Activated CD4-positive, alpha-beta T cell treated with anti-CD3 and anti-CD28 coated beads, Interleukin-2, amount 10 ng/mL, durations not matched to agents 24 days and 14 days (primary cell): ENCODE measurements around the gene PSMD1. TPM values are rescaled to one million over a fixed set of nuclear protein-coding genes. Genes with fewer than 3 reads are reported as not detected.

Experiments
- DNase-seq: peaks from one replicate; pipeline ENCODE4 v3.0.0; 2022
- H3K27ac Mint-ChIP-seq: one replicate; pipeline ENCODE4 v1.8.0; 2022; ENCODE audit warnings: mild to moderate bottlenecking, mixed read lengths
- H3K27me3 Mint-ChIP-seq: one replicate; pipeline ENCODE4 v1.8.0; 2022; ENCODE audit warnings: mixed read lengths
- H3K36me3 Mint-ChIP-seq: one replicate; pipeline ENCODE4 v1.8.0; 2022; ENCODE audit warnings: low read depth, mild to moderate bottlenecking, mixed read lengths
- H3K4me1 Mint-ChIP-seq: one replicate; pipeline ENCODE4 v1.8.0; 2021; ENCODE audit warnings: mixed read lengths
- H3K4me3 Mint-ChIP-seq: one replicate; pipeline ENCODE4 v1.8.0; 2022; ENCODE audit warnings: mild to moderate bottlenecking, moderate library complexity, mixed read lengths
- H3K9me3 Mint-ChIP-seq: one replicate; pipeline ENCODE4 v1.8.0; 2021; ENCODE audit warnings: mixed read lengths
- intact Hi-C: fragments of 100-400 bp; cut with micrococcal nuclease; formaldehyde crosslinking; loops from one replicate; pipeline ENCODE4 v1.15.1; 2023
- total RNA-seq: library from RNA; stranded (reverse); gene quantifications from 2 replicates; pipeline ENCODE4 v1.2.3, GENCODE V29; 2022

The PSMD1 gene
- total RNA-seq, 1 donor from 2014 or later, result 200 TPM

DNA sequence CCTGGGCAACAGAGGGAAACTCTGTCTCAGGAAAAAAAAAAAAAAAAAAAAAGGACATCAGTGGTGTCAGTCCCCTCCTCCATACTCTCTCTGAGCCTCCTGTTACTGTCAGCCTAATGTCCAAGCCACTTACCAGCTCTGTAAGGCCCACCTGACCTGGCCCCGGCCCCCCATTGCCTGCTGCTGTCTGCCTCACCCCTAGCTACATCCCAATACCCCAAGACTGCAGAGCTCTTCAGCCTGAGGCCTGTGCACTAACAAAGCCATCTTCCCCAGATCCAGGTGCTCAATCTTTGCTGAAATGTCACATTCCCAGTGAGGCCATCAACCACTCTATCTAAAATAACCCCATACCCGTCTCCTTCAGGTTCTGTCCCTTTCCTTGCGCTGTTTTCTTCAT, 147.5 kb downstream of the PSMD1 start:
- intact Hi-C loops, result no loop called here
- H3K4me3 Mint-ChIP-seq, result no peak overlapping the region
- H3K4me1 Mint-ChIP-seq, result peaks cover 10% of the 10 kb centered on the region
- H3K27ac Mint-ChIP-seq, result no peak overlapping the region
- DNase-seq, result no peak
- peaks cover 11% of the 10 kb centered on the region for H3K27me3 Mint-ChIP-seq
- no peaks in the 10 kb centered on the region for H3K9me3 Mint-ChIP-seq
- H3K36me3 Mint-ChIP-seq, result no peaks in the 10 kb centered on the region

DNA sequence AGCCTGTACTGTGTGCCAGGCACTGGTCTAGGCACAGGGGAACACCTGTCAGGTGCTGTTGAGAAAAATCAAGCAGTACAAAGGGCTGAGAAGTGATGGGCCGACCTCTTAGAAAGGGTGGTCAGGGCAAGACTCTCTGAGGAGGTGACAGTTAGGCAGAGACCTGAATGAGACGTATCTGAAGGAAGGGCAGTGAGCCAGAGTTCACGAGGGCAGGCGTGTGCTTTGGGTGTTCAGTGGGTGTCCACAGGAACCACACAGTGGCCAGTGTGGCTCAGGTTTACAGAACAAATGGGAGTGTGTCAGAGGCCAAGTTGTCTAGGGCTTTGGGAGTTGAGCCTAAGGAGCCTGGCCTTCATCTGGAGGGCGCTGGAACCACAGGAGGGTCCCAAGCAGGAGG, 147.9 kb downstream of the PSMD1 start:
- Mint-ChIP-seq H3K9me3 (no peaks in the 10 kb centered on the region), H3K27ac (no peak overlapping the region), H3K36me3 (no peaks in the 10 kb centered on the region), H3K4me1 (peaks cover 10% of the 10 kb centered on the region), H3K4me3 (no peak overlapping the region), H3K27me3 (peaks cover 10% of the 10 kb centered on the region)
- no peak for DNase-seq
- intact Hi-C loops, result no loop called here

DNA sequence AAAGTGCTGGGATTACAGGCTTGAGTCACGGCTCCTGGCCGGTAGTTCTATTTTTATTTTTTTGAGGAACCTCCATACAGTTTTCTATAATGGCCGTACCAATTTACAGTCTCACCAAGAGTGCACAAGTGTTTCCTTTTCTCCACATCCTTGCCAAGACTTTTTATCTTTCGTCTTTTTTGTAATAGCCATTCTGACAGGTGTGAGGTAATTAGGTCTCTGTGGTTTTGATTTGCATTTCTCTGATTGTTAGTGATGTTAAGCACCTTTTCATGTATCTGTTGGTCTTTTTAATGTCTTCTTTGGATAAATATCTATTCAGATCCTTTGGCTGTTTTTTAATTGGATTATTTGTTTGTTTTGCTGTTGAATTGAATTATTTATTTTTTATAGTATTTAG, 151.1 kb downstream of the PSMD1 start:
- no peaks in the 10 kb centered on the region for H3K36me3 Mint-ChIP-seq
- no peak overlapping the region for H3K4me3 Mint-ChIP-seq
- no peaks in the 10 kb centered on the region for H3K9me3 Mint-ChIP-seq
- intact Hi-C loops, result no loop called here
- no peak overlapping the region for H3K27ac Mint-ChIP-seq
- H3K27me3 Mint-ChIP-seq, result peaks cover 1% of the 10 kb centered on the region
- no peaks in the 10 kb centered on the region for H3K4me1 Mint-ChIP-seq
- no peak for DNase-seq

DNA sequence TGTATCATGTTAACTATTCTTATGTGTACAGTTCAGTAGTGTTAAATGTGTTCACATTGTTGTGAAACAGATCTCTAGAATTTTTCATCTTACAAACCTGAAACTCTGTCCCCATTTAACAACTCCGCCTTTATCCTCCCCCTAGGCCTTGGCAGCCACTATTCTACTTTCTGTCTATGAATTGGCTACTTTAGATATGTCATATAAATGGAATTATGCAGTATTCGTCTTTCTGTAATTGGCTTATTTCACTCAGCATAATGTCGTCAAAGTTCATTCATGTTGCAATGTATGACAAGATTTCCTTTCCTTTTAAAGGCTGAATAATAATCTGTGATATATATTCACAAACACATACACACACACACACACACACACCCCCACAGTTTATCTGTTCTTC, 154.1 kb downstream of the PSMD1 start:
- no peak overlapping the region for H3K4me3 Mint-ChIP-seq

DNA sequence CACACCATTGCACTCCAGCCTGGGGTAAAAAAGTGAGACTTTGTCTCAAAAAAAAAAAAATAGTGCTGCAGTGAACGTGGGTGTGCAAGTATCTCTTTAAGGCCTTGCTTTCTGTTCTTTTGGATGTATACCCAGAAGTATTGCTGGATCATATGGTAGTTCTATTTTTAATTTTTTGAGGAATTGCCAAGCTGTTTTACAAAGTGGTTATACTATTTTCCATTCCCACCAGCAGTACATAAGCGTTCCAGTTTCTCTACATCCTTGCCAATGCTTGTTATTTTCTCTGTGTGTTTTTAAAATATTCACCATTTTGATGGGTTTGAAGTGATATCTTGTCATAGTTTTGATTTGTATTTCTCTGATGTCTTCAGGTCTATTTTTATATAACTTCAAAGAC, 154.8 kb downstream of the PSMD1 start:
- no peak for DNase-seq
- H3K27ac Mint-ChIP-seq, result no peak overlapping the region

More for the DNA sequence above, 154.1 kb downstream of the PSMD1 start:
- no peak overlapping the region for H3K27ac Mint-ChIP-seq
- no peaks in the 10 kb centered on the region for H3K4me1 Mint-ChIP-seq
- DNase-seq, result no peak
- no peaks in the 10 kb centered on the region for H3K9me3 Mint-ChIP-seq
- no peaks in the 10 kb centered on the region for H3K36me3 Mint-ChIP-seq
- intact Hi-C loops, result no loop called here
- peaks cover 1% of the 10 kb centered on the region for H3K27me3 Mint-ChIP-seq

DNA sequence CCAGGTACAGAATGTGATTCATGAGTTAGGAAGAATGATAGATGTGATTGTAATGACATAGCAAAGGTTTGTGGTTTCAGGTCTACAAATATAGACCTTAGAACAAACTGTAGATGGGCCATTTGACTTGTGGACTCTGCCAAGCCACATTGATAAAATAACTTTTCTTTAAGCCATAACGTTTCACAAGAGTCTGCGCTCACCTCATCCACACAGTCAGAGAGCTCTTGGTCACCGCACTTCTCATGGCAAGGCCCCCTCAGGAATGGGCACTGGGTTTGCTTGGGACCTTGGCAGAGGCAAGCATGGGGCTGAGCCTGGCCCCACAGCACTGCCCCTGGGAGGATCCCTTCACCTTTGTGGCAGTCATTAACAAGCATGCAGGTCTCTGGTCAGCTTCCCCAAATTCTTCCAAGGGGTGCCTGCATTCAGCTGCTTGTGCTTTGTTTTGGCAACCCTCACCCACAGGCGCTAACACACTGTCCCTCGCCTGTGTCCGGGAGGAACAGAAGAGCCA, 155.7 kb downstream of the PSMD1 start:
- no peak for DNase-seq
- Mint-ChIP-seq H3K36me3 (no peaks in the 10 kb centered on the region), H3K9me3 (no peaks in the 10 kb centered on the region), H3K4me1 (no peaks in the 10 kb centered on the region), H3K27me3 (peaks cover 1% of the 10 kb centered on the region), H3K27ac (no peak overlapping the region), H3K4me3 (no peak overlapping the region)
- intact Hi-C loops, result no loop called here

More for the DNA sequence above, 154.8 kb downstream of the PSMD1 start:
- Mint-ChIP-seq H3K36me3 (no peaks in the 10 kb centered on the region), H3K4me3 (no peak overlapping the region), H3K27me3 (peaks cover 1% of the 10 kb centered on the region), H3K4me1 (no peaks in the 10 kb centered on the region), H3K9me3 (no peaks in the 10 kb centered on the region)
- intact Hi-C loops, result no loop called here

DNA sequence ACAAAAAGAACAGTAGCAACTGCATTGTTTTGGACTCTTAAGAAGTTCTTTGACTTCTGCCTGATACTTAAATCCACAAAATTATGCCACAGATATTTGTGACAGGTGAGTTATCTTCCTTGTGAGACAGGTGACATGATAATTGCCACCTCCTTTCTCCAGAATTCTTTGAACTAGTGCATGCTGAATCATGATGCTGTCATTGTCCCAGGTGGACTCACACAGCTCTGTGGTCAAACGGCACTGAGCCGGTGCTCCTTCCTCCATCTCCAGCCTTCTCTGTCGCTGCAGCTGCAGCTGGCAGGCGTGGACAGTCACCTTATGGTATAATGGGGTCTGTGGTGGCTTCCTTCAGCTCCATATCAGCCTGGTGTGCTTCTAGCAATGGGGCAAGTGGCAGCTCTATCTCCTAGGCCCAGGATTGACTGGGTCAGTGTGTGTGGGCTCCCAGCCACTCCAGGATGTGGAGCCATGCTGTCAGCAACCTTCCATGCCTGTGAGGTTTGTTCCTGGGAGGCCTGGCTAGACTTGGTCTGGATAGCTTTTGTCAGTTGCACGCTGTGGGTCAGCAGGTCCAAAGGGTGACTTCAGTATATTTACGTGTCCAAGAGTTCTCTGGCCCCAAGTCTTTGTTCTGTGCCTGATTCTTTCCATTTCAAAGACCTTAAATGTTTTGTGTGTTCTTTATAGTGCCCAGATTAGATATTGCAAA, 157.4 kb downstream of the PSMD1 start:
- no peaks in the 10 kb centered on the region for H3K9me3 Mint-ChIP-seq
- no peaks in the 10 kb centered on the region for H3K36me3 Mint-ChIP-seq
- H3K4me1 Mint-ChIP-seq, result no peaks in the 10 kb centered on the region
- intact Hi-C loops, result no loop called here
- no peak for DNase-seq
- H3K4me3 Mint-ChIP-seq, result no peak overlapping the region
- H3K27ac Mint-ChIP-seq, result no peak overlapping the region
- H3K27me3 Mint-ChIP-seq, result no peaks in the 10 kb centered on the region

DNA sequence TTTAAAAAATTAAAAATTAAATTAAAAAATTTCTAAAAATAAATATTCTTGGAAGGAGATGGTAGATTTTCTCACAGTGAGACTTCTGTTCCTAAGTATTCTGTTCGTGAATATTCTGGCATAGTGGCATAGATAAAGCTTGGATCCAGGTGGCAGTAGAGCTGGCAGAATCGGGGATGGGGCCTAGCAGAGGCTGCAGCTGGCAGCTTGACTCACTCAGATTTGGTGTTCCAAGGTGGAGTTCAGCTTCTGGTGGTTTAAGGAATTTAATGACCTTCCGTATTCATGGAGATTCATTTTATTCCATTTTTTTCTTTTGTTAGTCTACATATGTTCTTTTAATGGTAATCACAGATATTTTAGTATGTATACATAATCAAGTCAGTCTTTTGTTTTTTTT, 161.7 kb downstream of the PSMD1 start:
- H3K4me3 Mint-ChIP-seq, result no peak overlapping the region

DNA sequence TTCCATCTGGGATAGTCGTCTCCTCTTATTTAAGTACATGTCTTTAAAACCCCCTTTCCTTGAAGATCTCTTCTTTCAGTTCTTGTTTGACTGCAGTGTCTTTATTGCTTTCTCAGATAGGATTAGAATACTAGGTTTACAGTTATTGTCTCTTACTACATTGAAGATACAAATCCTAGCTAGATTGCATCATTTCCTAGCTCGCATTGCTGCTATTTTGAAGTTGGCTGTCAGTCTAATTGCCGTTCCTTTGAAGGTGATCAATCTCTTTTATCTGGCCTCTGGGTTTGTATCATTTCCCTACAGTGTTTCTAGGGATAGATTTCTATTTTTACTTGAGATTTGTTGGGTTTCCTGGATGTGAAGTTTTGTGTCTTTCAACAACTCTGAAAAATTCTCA, 162.6 kb downstream of the PSMD1 start:
- Mint-ChIP-seq H3K4me1 (no peaks in the 10 kb centered on the region), H3K4me3 (no peak overlapping the region), H3K9me3 (no peaks in the 10 kb centered on the region), H3K36me3 (no peaks in the 10 kb centered on the region), H3K27ac (no peak overlapping the region), H3K27me3 (peaks cover 3% of the 10 kb centered on the region)
- intact Hi-C loops, result no loop called here
- no peak for DNase-seq

More for the DNA sequence above, 161.7 kb downstream of the PSMD1 start:
- intact Hi-C loops, result no loop called here
- no peaks in the 10 kb centered on the region for H3K9me3 Mint-ChIP-seq
- DNase-seq, result no peak
- no peak overlapping the region for H3K27ac Mint-ChIP-seq
- H3K27me3 Mint-ChIP-seq, result peaks cover 3% of the 10 kb centered on the region
- H3K4me1 Mint-ChIP-seq, result no peaks in the 10 kb centered on the region
- no peaks in the 10 kb centered on the region for H3K36me3 Mint-ChIP-seq

DNA sequence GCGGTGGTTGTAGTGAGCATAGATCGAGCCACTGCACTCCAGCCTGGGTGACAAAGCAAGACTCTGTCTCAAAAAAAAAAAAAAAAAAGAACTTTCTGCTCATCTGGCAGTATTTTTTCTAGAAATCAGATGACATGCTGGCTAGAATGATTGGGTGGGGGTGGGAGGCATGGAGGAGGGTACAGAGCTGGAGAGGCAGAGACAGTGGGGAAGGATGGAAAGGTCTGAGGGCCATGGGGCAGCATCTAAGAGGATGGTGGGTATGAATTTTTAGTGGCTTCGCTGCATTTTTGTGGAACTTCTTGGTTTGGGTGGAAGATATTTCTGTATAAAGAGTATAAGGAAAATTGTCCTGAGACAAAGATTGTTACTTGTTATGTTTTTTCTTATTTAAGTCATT, 165.1 kb downstream of the PSMD1 start:
- Mint-ChIP-seq H3K4me1 (no peaks in the 10 kb centered on the region), H3K27me3 (peaks cover 3% of the 10 kb centered on the region), H3K4me3 (no peak overlapping the region), H3K36me3 (no peaks in the 10 kb centered on the region), H3K9me3 (no peaks in the 10 kb centered on the region), H3K27ac (no peak overlapping the region)
- DNase-seq, result no peak
- intact Hi-C loops, result loop anchor here (10.0 kb wide), 1 partner anchor 333 kb away; no protein-coding TSS in a partner anchor

Other genes starting within 250 kb of the PSMD1 start
- 8.3 and 10.3 TPM in 2 replicates for gene ITM2C, start 191.9 kb upstream of the PSMD1 start, total RNA-seq
- 0.23 and 0.38 TPM in 2 replicates for gene GPR55, start 131.6 kb upstream of the PSMD1 start, total RNA-seq
- gene SPATA3, start 60.7 kb upstream of the PSMD1 start, total RNA-seq, result not detected in 2 replicates
- gene C2orf72, start 19.3 kb upstream of the PSMD1 start, total RNA-seq, result 0.63 and 0.66 TPM in 2 replicates
- gene HTR2B, start 68.2 kb downstream of the PSMD1 start, total RNA-seq, result 0.09 TPM in 1 of 2 replicates, not detected in the other
- gene ARMC9, start 141.8 kb downstream of the PSMD1 start, total RNA-seq, result 5.9 and 6.4 TPM in 2 replicates